OCI-LY3 (cell line): ENCODE data around the gene MAP3K5.

ENCODE experiments used
- CTCF ChIP-seq: fragments of 200-600, 300-600 bp; sonication (generic); IDR thresholded peaks from 2 replicates; pipeline ENCODE4 v1.5.1; 2014; ENCODE audit warnings: antibody characterized with exemption, low read length, low read depth
- EZH2phosphoT487 ChIP-seq: fragments of 200-600 bp; shearing (Covaris generic); IDR thresholded peaks from 2 replicates; pipeline ENCODE4 v1.6.1; 2018; ENCODE audit warnings: antibody characterized with exemption, mixed run types, low read depth

- no peak for TF ChIP-seq CTCF
- TF ChIP-seq EZH2phosphoT487: no peak
These were observed 25.2 kb downstream of the MAP3K5 start for GRCh38 chr6:136767103-136767502.
